Endothelial cell of umbilical vein (primary cell): ENCODE measurements around the gene PPP1R1A. TPM values are rescaled to one million over a fixed set of nuclear protein-coding genes. Genes with fewer than 3 reads are reported as not detected.

ENCODE experiments used
- BruUV-seq: library from RNA; stranded (reverse); fragments of 400-500 nt; replicated peaks from 2 replicates; lab custom pipeline; 2021; lab: Mats Ljungman, UMichigan
- CTCF ChIA-PET: fragments of 300-600, 350-600 bp; sonication (Branson Sonifier 250); formaldehyde crosslinking; loops from one replicate; lab custom pipeline; 2021; ENCODE audit warnings: antibody characterized with exemption, inconsistent platforms; lab: Charles Lee
- POLR2A ChIA-PET: fragments of 300-600, 350-600 bp; sonication (Branson Sonifier 250); formaldehyde crosslinking; loops from one replicate; lab custom pipeline; 2021; ENCODE audit warnings: antibody characterized with exemption, inconsistent platforms; lab: Charles Lee
- DNase-seq: peaks from one replicate; pipeline ENCODE4 v3.0.0-alpha.2; 2011; ENCODE audit warnings: low read depth, low spot score
- FAIRE-seq: peaks from 2 replicates; lab custom pipeline; 2011; peaks lifted over from hg19 to GRCh38; lab: Jason Lieb, UNC
- H2AFZ ChIP-seq: 2 replicates; pipeline ENCODE4 v1.6.0; 2012; ENCODE audit warnings: low read depth, low read length, control low read depth, inconsistent platforms
- H3K27ac ChIP-seq: 2 replicates; pipeline ENCODE4 v1.5.1; 2011; ENCODE audit warnings: low read depth, mild to moderate bottlenecking, control low read depth, low read length, moderate library complexity; ENCODE audit not compliant: insufficient read depth
- H3K27me3 ChIP-seq, 2 experiments: 2 replicates each; pipeline versions ENCODE4 v1.6.0 to v1.6.1; 2011; ENCODE audit warnings: low read length in 2 of 2, mixed read lengths in 1 of 2; ENCODE audit not compliant: control insufficient read depth in 2 of 2, insufficient read depth in 2 of 2
- H3K36me3 ChIP-seq, 2 experiments: 2 replicates in 1 of 2; 3 replicates in 1 of 2; pipeline ENCODE4 v1.5.1; 2011; ENCODE audit warnings: low read length in 2 of 2, mild to moderate bottlenecking in 1 of 2, moderate library complexity in 1 of 2; ENCODE audit not compliant: control insufficient read depth in 2 of 2, insufficient read depth in 2 of 2; ENCODE audit errors: extremely low read depth in 1 of 2
- H3K4me1 ChIP-seq: 3 replicates; pipeline ENCODE4 v1.5.1; 2011; ENCODE audit warnings: mild to moderate bottlenecking, low read length; ENCODE audit not compliant: control insufficient read depth, insufficient read depth; ENCODE audit errors: extremely low read depth
- H3K4me2 ChIP-seq: 2 replicates; pipeline ENCODE4 v1.6.1; 2011; ENCODE audit warnings: low read length, control low read depth, mixed read lengths; ENCODE audit not compliant: insufficient read depth
- H3K4me3 ChIP-seq, 3 experiments: fragments of 200-600 bp in 1 of 3; sonication (generic), shearing (Covaris generic) in 1 of 3; replicated peaks in 1 of 3; 2 replicates each; pipeline ENCODE4 v1.5.1; 2011 to 2016; ENCODE audit warnings: control low read depth in 3 of 3, low read length in 3 of 3, mild to moderate bottlenecking in 2 of 3, inconsistent platforms in 1 of 3, low read depth in 1 of 3, moderate library complexity in 1 of 3; ENCODE audit not compliant: insufficient read depth in 1 of 3
- H3K79me2 ChIP-seq: 2 replicates; pipeline ENCODE4 v1.6.0; 2012; ENCODE audit warnings: low read length, inconsistent platforms; ENCODE audit not compliant: control insufficient read depth, insufficient read depth
- H3K9ac ChIP-seq: replicated peaks from 2 replicates; pipeline ENCODE3; 2011; ENCODE audit warnings: low read length, control low read depth; ENCODE audit not compliant: insufficient read depth; ENCODE audit errors: extremely low read depth
- H3K9me1 ChIP-seq: replicated peaks from 3 replicates; pipeline ENCODE4 v1.6.0; 2011; ENCODE audit warnings: mild to moderate bottlenecking, low read length; ENCODE audit not compliant: control insufficient read depth, insufficient read depth; ENCODE audit errors: extremely low read depth
- H3K9me3 ChIP-seq: replicated peaks from 2 replicates; pipeline ENCODE4 v1.5.1; 2012; ENCODE audit warnings: low read length, inconsistent platforms; ENCODE audit not compliant: control insufficient read depth, insufficient read depth
- H4K20me1 ChIP-seq: replicated peaks from 2 replicates; pipeline ENCODE3; 2011; ENCODE audit warnings: mild to moderate bottlenecking, low read length; ENCODE audit not compliant: control insufficient read depth, insufficient read depth; ENCODE audit errors: extremely low read depth
- EZH2 ChIP-seq: IDR thresholded peaks from 2 replicates; pipeline ENCODE4 v1.6.1; 2012; ENCODE audit warnings: borderline replicate concordance, low read depth, mild to moderate bottlenecking, moderate library complexity, low read length, inconsistent platforms; ENCODE audit not compliant: severe bottlenecking
- FOS ChIP-seq: IDR thresholded peaks from 2 replicates; pipeline ENCODE4 v1.6.1; 2011; ENCODE audit warnings: mild to moderate bottlenecking, low read length, moderate library complexity, borderline replicate concordance; ENCODE audit not compliant: insufficient read depth
- GATA2 ChIP-seq: IDR thresholded peaks from 2 replicates; pipeline ENCODE4 v1.7.0; 2011; ENCODE audit warnings: low read depth, mild to moderate bottlenecking, moderate library complexity, mixed read lengths, low read length; ENCODE audit not compliant: insufficient read length, insufficient read depth
- JUN ChIP-seq: IDR thresholded peaks from 2 replicates; pipeline ENCODE4 v1.6.1; 2011; ENCODE audit warnings: borderline replicate concordance, low read depth; ENCODE audit not compliant: insufficient read length, insufficient read depth
- MYC ChIP-seq: IDR thresholded peaks from one replicate; pipeline ENCODE4 v1.6.1; 2011; ENCODE audit warnings: mild to moderate bottlenecking, low read depth, low read length
- POLR2A ChIP-seq: IDR thresholded peaks from 2 replicates; pipeline ENCODE4 v1.6.1; 2012; ENCODE audit warnings: low read depth, mild to moderate bottlenecking, control low read depth, low read length
- POLR2AphosphoS5 ChIP-seq: IDR thresholded peaks from 2 replicates; pipeline ENCODE4 v1.6.1; 2012; ENCODE audit warnings: low read depth, mild to moderate bottlenecking, control low read depth, low read length, moderate library complexity; ENCODE audit not compliant: insufficient read depth
- dilution Hi-C: fragments of 300-500 bp; cut with MboI; formaldehyde crosslinking; loops from one replicate; pipeline ENCODE4 v1.15.0; 2019; ENCODE audit warnings: low sequenced_read_pairs; ENCODE audit not compliant: extremely low pct_ligation_motif_present
- intact Hi-C: fragments of 100-400 bp; cut with micrococcal nuclease; formaldehyde crosslinking; loops from one replicate; pipeline ENCODE4 v1.10.0; 2022
- polyA plus RNA-seq, 4 experiments: library from polyadenylated mRNA; depleted of rRNA in 3 of 4; stranded (reverse) in 3 of 4; unstranded in 1 of 4; fragments of >200 nt; gene quantifications; 2 replicates each; pipeline versions ENCODE4 v1.2.1 to v1.2.3, GENCODE V29; 2011 to 2012; ENCODE audit warnings: missing spikeins in 1 of 4
- total RNA-seq: library from RNA; stranded (reverse); gene quantifications from 2 replicates; pipeline ENCODE4 v1.2.3, GENCODE V29; 2021
- TF ChIP-seq, protein P1 (sequence below): IDR thresholded peaks from 2 replicates; pipeline ENCODE4 v1.6.1; 2011; ENCODE audit not compliant: insufficient read depth, insufficient read length
- TF ChIP-seq, protein P2 (sequence below), 2 donors: IDR thresholded peaks; 1 replicate in 1 of 2; 2 replicates in 1 of 2; pipeline ENCODE4 v1.5.1; 2011; ENCODE audit warnings: low read length in 2 of 2, mild to moderate bottlenecking in 2 of 2, moderate library complexity in 2 of 2, control low read depth in 1 of 2, inconsistent platforms in 1 of 2, low read depth in 1 of 2; ENCODE audit not compliant: insufficient read depth in 1 of 2; ENCODE audit errors: extremely low read depth in 1 of 2

Gene PPP1R1A
- total and polyA plus RNA-seq, 2 donors (not counting 3 experiments of a cell fraction or from before 2014, with no cell fraction given), result not detected

DNA sequence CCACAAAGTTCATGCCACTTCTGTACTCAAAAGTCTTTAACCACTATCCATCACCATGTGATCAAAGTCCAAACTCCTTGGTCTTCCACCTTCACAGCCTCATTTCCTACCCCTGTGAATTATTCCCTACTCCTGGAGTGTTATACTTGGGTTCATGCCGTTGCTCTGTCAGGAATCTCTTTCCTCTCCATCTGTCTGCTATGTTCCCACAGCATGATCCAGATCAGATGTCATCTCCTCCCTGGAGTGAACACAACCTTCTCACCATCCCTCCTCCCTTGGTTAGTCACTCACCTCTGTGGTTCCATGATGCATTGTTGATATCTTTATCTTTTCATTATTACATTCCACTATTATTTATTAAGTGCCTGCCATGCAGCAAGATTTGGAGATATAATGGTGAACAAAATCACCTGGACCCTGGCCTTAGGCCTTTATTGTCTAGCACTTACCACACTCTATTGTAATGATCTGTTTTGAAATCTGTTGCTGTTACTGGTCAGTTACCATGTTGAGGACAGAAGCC, 23.8 kb upstream of the PPP1R1A start:
- TF ChIP-seq EZH2 (no peak), GATA2 (no peak), POLR2A (no peak), FOS (no peak), JUN (no peak), MYC (no peak), POLR2AphosphoS5 (no peak)
- TF ChIP-seq, protein P1, sequence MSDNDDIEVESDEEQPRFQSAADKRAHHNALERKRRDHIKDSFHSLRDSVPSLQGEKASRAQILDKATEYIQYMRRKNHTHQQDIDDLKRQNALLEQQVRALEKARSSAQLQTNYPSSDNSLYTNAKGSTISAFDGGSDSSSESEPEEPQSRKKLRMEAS, result no peak
- TF ChIP-seq, protein P2, sequence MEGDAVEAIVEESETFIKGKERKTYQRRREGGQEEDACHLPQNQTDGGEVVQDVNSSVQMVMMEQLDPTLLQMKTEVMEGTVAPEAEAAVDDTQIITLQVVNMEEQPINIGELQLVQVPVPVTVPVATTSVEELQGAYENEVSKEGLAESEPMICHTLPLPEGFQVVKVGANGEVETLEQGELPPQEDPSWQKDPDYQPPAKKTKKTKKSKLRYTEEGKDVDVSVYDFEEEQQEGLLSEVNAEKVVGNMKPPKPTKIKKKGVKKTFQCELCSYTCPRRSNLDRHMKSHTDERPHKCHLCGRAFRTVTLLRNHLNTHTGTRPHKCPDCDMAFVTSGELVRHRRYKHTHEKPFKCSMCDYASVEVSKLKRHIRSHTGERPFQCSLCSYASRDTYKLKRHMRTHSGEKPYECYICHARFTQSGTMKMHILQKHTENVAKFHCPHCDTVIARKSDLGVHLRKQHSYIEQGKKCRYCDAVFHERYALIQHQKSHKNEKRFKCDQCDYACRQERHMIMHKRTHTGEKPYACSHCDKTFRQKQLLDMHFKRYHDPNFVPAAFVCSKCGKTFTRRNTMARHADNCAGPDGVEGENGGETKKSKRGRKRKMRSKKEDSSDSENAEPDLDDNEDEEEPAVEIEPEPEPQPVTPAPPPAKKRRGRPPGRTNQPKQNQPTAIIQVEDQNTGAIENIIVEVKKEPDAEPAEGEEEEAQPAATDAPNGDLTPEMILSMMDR (IDR thresholded peaks at IDR 0.05; ENCODE audit: extremely low read depth in 1 of 2, insufficient read depth in 1 of 2, low read depth in 1 of 2, low read length in 2 of 2), result no peak
- Histone ChIP-seq H3K79me2 (no peaks in the 10 kb centered on the region), H3K9me1 (no peaks in the 10 kb centered on the region), H3K27me3 (peaks cover 0 to 4% of the 10 kb centered on the region in 2 experiments), H2AFZ (no peak overlapping the region), H3K4me2 (no peak overlapping the region), H3K4me1 (no peaks in the 10 kb centered on the region), H3K36me3 (no peaks in the 10 kb centered on the region), H3K4me3 (no peak overlapping the region), H3K9ac (no peak overlapping the region), H3K27ac (no peak overlapping the region), H4K20me1 (no peaks in the 10 kb centered on the region), H3K9me3 (no peaks in the 10 kb centered on the region)
- intact Hi-C loops, result no loop called here
- POLR2A ChIA-PET, result no interaction called here
- BruUV-seq, result no TSS peak
- CTCF ChIA-PET, result interaction anchor here (1.2 kb wide), 1 partner anchor 11 kb away, joined by 4 read pairs; no protein-coding TSS in a partner anchor
- DNase-seq, result no peak
- FAIRE-seq, result no peak
- dilution Hi-C loops, result no loop called here
